Left ventricle myocardium superior (tissue), 1 donor: ENCODE measurements around the gene BABAM2. TPM values are rescaled to one million over a fixed set of nuclear protein-coding genes. Genes with fewer than 3 reads are reported as not detected.

Experiments used
- ATAC-seq: fragments of 200-7000 bp; cut with Tn5 transposase; one replicate; pipeline ENCODE4 v1.9.1; 2020; ENCODE audit warnings: mild to moderate bottlenecking, moderate library complexity
- DNase-seq: peaks from one replicate; pipeline ENCODE4 v3.0.0-alpha.2; 2020
- intact Hi-C: fragments of 100-400 bp; cut with micrococcal nuclease; formaldehyde crosslinking; loops from one replicate; pipeline ENCODE4 v1.11.0; 2022
- total RNA-seq: library from RNA; stranded (reverse); fragmentation: NEBNext Ultra II Directional; extraction: Animal tissue kit (Norgen Biotek cat#: 25700); gene quantifications from one replicate; pipeline ENCODE4 v1.2.1, GENCODE V29; 2021
- donor health status: DM: no; HTN: yes; CAD: no; lungs with severe emphysema.

BABAM2 gene
- total RNA-seq, 1 donor from 2014 or later, result 56.8 TPM

GRCh38 chr2:27931361-27931950 is 40.9 kb downstream of the BABAM2 start:
- DNase-seq, result no peak
- no peak for ATAC-seq
- intact Hi-C loops, result no loop called here

DNA sequence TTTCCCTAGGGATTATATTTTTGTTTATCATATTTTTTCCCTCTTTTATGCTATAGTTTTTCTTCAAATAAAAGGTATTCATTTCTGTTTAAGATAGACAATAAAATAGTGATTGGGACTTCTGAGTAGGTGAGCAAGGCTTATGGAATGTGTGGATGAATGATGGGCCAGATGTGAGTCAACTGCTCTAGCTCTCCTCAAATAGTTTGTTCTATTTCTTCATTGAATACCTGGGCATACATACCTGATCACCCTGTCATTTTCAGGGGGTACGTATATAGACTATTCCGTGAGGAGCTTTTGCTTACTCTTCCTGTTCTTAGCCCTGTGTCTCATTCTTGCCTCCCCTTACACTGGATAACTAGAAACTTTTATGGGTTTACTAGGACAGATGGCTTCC is 41.9 kb downstream of the BABAM2 start:
- intact Hi-C loops, result no loop called here
- ATAC-seq (no peak), DNase-seq (no peak)

- DNase-seq (no peak), ATAC-seq (no peak)
- intact Hi-C loops, result no loop called here
Observed at GRCh38 chr2:27935026-27935425, 44.5 kb downstream of the BABAM2 start.

DNA sequence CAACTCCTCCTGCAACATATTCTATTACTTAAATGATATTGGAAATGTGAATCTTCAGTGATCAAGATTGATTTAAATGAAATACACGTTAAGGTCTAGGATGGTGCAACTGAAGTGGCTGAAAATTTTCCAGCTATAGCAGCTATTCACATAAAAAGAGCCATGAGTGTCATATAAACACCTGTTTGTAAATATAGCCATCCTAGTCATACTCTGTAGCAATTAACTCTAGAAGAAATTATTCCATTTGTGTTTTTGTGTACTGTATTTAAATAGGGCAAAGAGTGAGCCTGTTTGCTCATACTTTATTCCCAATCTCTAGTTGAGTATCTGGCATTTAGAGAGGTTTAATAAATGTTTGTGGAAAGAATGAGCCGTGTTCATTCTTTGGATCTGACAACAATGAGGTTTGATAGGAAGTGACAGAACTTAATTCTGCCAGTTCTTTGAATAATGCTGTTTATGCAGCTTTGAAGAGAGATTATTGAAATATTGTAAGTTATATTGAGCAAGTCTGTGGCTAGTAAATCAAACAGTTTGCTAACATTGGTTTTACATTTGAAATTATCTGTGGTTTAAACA is 49.7 kb downstream of the BABAM2 start:
- ATAC-seq (no peak), DNase-seq (no peak)
- intact Hi-C loops, result no loop called here

- intact Hi-C loops, result no loop called here
- no peak for DNase-seq
- no peak for ATAC-seq
Observed at GRCh38 chr2:27940982-27941381, 50.5 kb downstream of the BABAM2 start.

- ATAC-seq (no peak), DNase-seq (no peak)
- intact Hi-C loops, result no loop called here
Observed at GRCh38 chr2:27942612-27943547, 52.4 kb downstream of the BABAM2 start.

- intact Hi-C loops, result no loop called here
- ATAC-seq, result no peak
- DNase-seq, result no peak
Observed at GRCh38 chr2:27946530-27947060, 56.1 kb downstream of the BABAM2 start.

GRCh38 chr2:27952070-27952469 is 61.5 kb downstream of the BABAM2 start:
- ATAC-seq (no peak), DNase-seq (no peak)
- intact Hi-C loops, result no loop called here

- no peak for DNase-seq
- no peak for ATAC-seq
- intact Hi-C loops, result no loop called here
Observed at GRCh38 chr2:27953077-27953476, 62.5 kb downstream of the BABAM2 start.

GRCh38 chr2:27954221-27954673 is 63.7 kb downstream of the BABAM2 start:
- DNase-seq, result no peak

GRCh38 chr2:27954771-27955383 is 64.3 kb downstream of the BABAM2 start:
- DNase-seq (peak; percentile 29), ATAC-seq (peak; percentile 86)
- intact Hi-C loops, result no loop called here

More at GRCh38 chr2:27954221-27954673, 63.7 kb downstream of the BABAM2 start:
- ATAC-seq, result peak; percentile 42
- intact Hi-C loops, result no loop called here

DNA sequence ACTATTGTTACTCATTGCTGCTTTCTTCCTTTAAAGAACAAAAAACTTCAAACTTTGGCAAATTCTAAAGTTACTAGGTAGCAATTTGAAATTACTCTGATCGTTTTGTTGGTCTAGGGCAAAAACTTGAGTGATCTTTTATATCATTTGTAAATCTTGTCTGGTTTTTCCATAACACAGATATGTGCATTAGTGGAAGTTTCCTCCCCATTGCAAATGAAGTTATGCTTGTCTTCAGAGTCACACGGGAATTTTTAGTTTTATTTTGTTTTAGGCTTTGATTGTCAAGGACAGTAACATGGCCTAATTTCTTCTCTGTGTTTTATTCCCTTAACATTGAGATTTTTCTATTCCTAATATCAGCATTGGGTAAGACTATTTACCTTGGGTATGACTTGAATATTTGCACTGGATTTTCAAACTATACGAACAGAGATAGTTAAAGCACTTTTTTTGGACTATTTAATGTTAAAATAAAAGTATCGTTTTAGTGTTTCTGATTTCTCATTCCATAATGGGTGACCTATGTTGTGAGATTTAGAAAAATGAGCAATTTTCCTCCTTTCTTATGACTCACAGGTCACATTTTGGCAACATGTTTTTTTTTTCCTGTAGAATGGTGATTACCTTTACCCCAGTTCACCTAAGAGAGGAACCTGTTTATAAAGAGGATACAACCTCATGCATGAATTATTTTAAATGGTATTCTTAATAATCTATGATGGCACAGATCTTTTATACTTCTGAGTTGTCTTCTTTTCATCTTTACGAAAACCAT is 65.0 kb downstream of the BABAM2 start:
- intact Hi-C loops, result no loop called here
- DNase-seq, result no peak
- ATAC-seq, result no peak

GRCh38 chr2:27956888-27957287 is 66.4 kb downstream of the BABAM2 start:
- no peak for ATAC-seq
- intact Hi-C loops, result no loop called here
- DNase-seq, result no peak

DNA sequence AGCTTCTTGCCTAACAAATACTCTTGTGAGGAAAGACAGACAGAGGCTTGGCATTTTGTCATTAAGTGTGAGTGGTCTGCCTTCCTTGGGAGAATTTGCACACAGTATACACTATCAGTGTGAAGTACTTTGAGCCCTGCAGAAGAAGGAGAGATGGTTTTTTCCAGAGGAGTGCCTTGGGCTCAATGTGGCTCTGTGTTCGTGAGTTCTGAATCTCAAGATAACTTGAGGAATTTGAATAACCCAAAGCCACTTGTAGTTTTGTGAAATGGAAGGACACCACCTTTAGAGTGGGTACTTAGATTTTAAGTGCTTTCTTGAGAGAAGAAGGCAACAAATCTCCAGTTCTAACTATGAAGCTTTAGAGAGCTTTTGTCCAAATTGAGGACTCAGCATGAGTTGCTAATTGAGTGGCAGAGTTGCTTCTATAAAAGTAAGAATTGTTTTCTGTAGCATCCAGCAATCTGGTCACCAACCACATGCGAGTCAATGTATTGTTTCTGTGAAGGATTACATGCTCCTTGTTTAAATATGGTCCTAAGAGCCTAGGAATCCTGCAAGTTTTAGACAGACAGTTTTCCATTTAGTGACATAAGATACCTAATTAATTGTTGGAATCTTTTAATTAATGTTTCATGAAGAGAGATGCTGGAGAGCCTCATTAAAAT is 68.3 kb downstream of the BABAM2 start:
- DNase-seq (no peak), ATAC-seq (no peak)
- intact Hi-C loops, result no loop called here

DNA sequence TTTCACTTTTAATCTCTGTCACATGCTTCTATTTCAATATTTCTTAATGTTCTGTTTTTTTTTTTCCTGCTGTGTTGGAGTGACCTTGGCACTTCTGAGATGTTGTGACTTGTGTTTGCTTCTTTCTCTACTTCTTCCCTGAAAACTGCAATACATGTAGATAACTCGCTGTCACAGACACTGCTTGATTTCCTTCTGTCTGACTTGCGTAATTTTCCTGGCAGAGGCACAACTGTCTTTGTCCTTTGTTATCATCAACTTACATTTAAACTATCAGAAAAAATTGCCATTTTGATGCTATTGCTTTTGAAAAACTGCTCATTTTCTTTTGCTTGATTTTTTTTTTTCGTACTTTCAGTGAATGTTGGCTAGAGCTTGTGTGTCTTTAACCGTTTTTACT is 69.0 kb downstream of the BABAM2 start:
- ATAC-seq (peak; percentile 60), DNase-seq (no peak)

DNA sequence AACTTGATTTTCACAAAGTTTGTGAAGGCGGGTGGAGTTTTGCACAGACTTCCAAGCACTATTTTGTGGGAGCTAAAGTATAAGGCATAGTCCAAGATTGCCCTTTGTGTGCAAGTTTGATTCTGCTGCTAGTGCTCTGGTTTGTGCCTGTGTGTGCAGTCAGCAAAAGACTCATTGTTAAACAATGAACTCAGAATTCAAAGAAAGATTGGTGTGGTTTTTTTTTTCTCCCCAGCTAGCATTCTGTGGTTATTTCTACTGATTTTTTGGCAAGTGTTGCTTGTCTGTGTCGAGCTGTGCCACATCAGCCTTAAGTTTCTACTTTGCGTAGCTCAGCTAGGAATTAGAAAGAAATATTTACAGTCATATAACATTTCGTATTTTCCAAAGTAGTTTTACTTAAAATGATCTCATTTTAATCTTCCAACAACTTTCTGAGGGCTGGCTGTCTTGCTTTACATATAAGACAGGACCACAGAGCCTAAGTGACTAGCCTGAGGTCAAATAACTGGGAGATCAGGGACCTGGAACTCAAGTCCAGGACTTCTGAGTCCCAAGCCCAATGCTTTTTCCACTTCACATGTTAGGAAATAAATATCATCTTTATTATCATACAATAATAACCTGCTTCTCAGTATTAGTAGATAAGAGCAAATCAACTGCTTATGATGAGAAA is 69.8 kb downstream of the BABAM2 start:
- ATAC-seq (peak; percentile 21), DNase-seq (no peak)
- intact Hi-C loops, result no loop called here

More for the DNA sequence above, 69.0 kb downstream of the BABAM2 start:
- intact Hi-C loops, result no loop called here

GRCh38 chr2:27962006-27962405 is 71.5 kb downstream of the BABAM2 start:
- intact Hi-C loops, result no loop called here
- no peak for DNase-seq
- no peak for ATAC-seq

GRCh38 chr2:27963472-27963871 is 72.9 kb downstream of the BABAM2 start:
- intact Hi-C loops, result no loop called here
- ATAC-seq (no peak), DNase-seq (no peak)
